Mononuclear cell (primary cell): Measurements from ENCODE around the gene HSF2. TPM values are rescaled to one million over a fixed set of nuclear protein-coding genes. Genes with fewer than 3 reads are reported as not detected.

Experiments
- H3K27me3 ChIP-seq: 2 replicates; pipeline ENCODE4 v1.6.0; 2011; ENCODE audit warnings: low read length, control low read depth; ENCODE audit not compliant: insufficient read depth
- H3K4me1 ChIP-seq: 2 replicates; pipeline ENCODE4 v1.5.1; 2011; ENCODE audit warnings: mild to moderate bottlenecking, low read length, control low read depth; ENCODE audit not compliant: insufficient read depth
- H3K4me3 ChIP-seq: 2 replicates; pipeline ENCODE4 v1.5.1; 2011; ENCODE audit warnings: mild to moderate bottlenecking, low read length, moderate library complexity
- H3K9me3 ChIP-seq: 2 replicates; pipeline ENCODE4 v1.5.1; 2011; ENCODE audit warnings: low read depth, mild to moderate bottlenecking, control low read depth, low read length
- total RNA-seq: library from RNA; depleted of rRNA; stranded (reverse); fragments of >200 nt; gene quantifications from one replicate; pipeline ENCODE4 v1.2.3, GENCODE V29; 2012

Gene HSF2
- total RNA-seq, 1 donor = 52.9 TPM

DNA sequence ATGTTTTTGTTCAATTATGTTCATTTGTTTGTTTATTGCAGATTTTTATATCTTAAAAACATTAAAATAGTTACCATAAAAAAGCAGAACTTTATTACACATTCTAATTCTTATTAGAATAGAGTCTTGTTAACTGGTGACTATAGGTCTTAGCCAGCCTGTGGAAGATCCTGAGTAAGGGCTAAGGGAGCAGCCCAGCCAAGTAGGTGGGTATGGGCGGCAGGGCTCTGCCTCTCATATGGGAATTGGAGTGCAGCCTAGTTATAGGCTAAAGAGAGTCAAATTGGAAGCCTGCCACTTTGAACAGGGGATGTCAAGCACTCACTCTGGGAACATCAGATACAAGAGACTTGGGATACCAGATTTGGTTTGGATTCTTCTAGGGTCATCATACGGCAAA is 10.5 kb upstream of the HSF2 start:
- Histone ChIP-seq H3K4me3 (no peak overlapping the region), H3K27me3 (peaks cover 11% of the 10 kb centered on the region), H3K9me3 (no peaks in the 10 kb centered on the region), H3K4me1 (no peaks in the 10 kb centered on the region)

DNA sequence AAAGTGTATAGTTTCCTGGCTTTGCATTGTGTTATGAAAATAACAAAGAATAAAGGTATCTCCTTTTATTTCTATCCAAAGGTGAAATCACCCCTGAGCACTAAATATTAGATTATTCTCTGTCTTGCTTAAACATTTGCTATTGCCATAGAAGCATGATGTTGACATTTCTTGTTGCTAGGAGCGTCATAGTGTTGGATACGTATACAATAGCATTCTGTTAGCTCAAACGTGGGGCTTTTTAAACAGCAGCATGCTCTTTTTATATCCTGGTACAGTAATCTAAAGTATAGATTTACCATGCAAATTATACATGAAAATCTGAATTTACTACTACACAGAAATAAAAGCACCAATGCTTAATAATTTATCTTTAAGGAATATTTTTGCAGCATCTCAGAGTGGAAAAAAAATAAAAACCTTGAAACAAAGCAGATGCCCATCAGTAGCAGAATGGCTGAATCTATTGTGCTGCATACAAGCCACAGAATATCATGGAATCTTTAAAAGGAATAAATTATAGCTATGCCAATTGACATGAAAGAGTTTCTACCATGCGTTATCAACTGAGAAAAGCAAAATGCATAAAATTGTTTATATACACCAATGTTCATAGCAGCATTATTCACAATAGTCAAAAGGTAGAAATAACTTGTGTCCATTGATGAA is 9.6 kb upstream of the HSF2 start:
- Histone ChIP-seq H3K9me3 (no peaks in the 10 kb centered on the region), H3K27me3 (peaks cover 11% of the 10 kb centered on the region), H3K4me1 (no peaks in the 10 kb centered on the region), H3K4me3 (no peak overlapping the region)

DNA sequence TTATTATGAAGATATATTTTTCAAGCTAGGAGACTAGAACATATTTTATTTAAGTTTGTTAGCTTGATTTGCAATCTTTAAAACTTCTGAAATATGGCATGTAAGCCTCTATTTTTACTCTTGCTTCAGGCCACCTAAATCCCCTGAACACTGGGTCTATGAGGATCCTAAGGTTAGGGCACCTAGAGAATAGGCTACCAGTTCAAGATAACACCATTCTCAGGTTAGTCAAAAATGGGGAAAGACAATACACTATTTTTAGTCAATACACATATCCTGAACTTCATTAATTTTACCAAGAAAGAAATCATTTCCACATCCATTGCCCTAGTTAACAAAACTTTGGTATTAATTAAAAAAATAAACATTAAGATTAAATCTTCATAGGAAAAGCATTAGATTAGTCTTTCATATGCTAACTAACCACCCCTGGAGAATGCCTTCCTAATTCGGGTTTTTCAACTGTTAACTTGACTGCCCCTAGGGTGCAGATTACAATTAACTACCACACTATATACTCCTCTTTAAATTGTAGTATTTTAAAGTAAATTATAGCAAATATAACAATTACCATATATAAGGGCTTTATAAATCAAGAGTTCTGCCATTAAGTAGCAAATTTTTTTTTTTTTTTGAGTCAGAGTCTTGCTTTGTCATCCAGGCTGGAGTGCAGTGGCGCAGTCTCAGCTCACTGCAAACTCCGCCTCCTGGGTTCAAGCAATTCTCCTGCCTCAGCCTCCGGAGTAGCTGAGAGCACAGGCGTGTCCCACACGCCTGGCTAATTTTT is 6.7 kb upstream of the HSF2 start:
- no peak overlapping the region for H3K4me3 ChIP-seq
- no peaks in the 10 kb centered on the region for H3K4me1 ChIP-seq
- peaks cover 4% of the 10 kb centered on the region for H3K27me3 ChIP-seq
- no peaks in the 10 kb centered on the region for H3K9me3 ChIP-seq

DNA sequence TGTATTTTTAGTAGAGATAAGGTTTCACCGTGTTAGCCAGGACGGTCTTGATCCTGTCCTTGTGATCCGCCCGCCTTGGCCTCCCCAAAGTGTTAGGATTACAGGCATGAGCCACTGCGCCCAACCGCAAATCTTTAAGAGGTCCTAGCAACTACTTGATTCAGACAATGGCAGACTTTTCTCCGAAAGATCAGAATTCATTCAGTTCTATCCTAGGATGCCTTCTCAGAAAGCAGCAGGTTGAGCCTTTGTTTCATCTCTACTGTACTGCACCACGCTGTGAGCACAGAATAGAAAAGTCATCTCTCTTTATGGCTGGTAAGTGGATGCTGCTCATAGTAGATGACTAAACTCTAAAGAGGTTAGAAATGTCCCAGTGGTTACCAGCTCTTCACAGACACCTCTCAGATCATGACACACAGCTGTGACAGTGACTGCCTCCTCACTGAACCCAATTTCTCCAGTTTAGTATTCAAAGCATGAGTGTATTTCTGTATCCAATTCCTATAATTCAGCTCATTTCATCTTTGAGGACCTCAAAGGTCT is 6.0 kb upstream of the HSF2 start:
- H3K4me3 ChIP-seq = no peak overlapping the region
- no peaks in the 10 kb centered on the region for H3K4me1 ChIP-seq
- H3K27me3 ChIP-seq = peaks cover 4% of the 10 kb centered on the region
- H3K9me3 ChIP-seq = no peaks in the 10 kb centered on the region

- Histone ChIP-seq H3K4me3 (no peak overlapping the region), H3K9me3 (no peaks in the 10 kb centered on the region), H3K27me3 (peaks cover 4% of the 10 kb centered on the region), H3K4me1 (peaks cover 1% of the 10 kb centered on the region)
Measured at GRCh38 chr6:122394016-122394415, 5.4 kb upstream of the HSF2 start.

DNA sequence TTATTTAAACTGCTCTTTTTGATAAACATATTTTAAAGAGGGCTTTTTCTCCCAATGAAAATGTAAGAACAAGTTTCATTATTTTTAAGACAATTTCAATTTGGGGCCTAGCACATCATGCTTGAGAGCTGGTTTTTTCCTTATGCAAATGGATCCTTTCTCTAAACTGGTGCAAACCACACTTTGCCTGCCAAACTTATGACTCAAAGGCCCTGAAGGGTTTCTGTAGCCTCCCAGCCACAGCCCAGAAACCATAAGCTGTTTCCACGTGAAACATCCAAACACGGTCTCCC is 451 bp upstream of the HSF2 start:
- Histone ChIP-seq H3K4me1 (peaks cover 12% of the 10 kb centered on the region), H3K27me3 (no peaks in the 10 kb centered on the region), H3K4me3 (peak overlapping the region; percentile 20), H3K9me3 (no peaks in the 10 kb centered on the region)

DNA sequence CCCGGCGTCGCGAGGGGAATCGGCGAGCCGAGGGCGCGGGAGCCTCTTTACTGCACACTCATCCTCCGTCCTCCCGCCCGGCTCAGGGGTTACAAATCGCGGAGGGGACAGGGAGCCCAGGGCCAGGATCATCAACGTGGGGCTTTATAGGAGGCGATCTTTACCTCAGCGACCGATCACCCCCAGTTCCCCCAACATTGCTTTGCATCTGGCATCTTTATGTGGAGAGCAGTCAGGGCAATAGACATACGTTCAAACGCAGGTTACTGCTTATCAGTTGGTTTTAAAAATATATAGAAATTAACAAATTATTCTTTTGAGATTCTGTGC is 634 bp downstream of the HSF2 start:
- Histone ChIP-seq H3K4me1 (peaks cover 12% of the 10 kb centered on the region), H3K27me3 (no peaks in the 10 kb centered on the region), H3K9me3 (no peaks in the 10 kb centered on the region), H3K4me3 (peak overlapping the region; percentile 93)

- peaks cover 12% of the 10 kb centered on the region for H3K4me1 ChIP-seq
- H3K9me3 ChIP-seq = no peaks in the 10 kb centered on the region
- no peaks in the 10 kb centered on the region for H3K27me3 ChIP-seq
- H3K4me3 ChIP-seq = peak overlapping the region; percentile 93
Measured at GRCh38 chr6:122400462-122401089, 1.1 kb downstream of the HSF2 start.

DNA sequence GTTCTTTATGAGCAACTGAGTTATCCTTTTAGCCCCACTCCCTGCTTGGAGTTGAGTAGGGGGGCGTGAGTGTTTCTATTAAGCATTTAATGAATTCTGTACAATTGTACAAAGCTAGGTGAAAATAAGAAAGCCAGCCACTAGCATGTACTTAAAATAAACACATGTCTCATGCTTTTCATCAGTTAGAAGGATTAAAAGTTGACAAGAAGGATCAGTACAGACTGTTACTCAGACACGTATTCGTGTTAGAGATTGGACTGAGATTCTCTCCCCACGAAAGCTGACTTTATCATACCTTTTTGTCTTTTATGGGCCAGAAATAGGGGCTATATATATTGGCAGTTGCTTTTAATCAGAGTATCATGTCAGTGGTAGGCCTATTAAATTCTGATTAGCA is 1.7 kb downstream of the HSF2 start:
- H3K27me3 ChIP-seq = no peaks in the 10 kb centered on the region
- H3K4me3 ChIP-seq = no peak overlapping the region
- no peaks in the 10 kb centered on the region for H3K9me3 ChIP-seq
- H3K4me1 ChIP-seq = peaks cover 12% of the 10 kb centered on the region

DNA sequence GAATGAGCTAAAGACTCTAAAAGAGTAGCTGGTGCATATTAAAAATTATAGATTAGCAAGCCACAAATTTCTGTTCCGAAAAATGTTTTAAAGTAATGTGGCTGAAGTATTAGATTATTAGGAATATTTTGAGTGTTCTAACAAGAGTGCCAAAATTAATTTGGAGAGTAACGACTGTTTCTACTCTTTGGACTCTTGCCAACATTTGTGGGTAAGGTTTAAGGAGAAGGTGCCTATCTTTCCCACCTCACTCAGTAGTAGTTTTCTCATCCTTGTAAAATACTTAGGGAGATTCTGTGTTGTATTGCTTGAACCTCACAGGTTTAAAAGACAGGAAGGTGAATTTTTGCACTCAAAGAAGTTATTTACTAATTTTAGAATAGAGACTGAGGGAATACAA is 5.0 kb downstream of the HSF2 start:
- Histone ChIP-seq H3K9me3 (no peaks in the 10 kb centered on the region), H3K27me3 (no peaks in the 10 kb centered on the region), H3K4me3 (no peak overlapping the region), H3K4me1 (peaks cover 9% of the 10 kb centered on the region)

- no peaks in the 10 kb centered on the region for H3K9me3 ChIP-seq
- no peak overlapping the region for H3K4me3 ChIP-seq
- no peaks in the 10 kb centered on the region for H3K27me3 ChIP-seq
- peaks cover 5% of the 10 kb centered on the region for H3K4me1 ChIP-seq
Measured at GRCh38 chr6:122405417-122405816, 6.0 kb downstream of the HSF2 start.

DNA sequence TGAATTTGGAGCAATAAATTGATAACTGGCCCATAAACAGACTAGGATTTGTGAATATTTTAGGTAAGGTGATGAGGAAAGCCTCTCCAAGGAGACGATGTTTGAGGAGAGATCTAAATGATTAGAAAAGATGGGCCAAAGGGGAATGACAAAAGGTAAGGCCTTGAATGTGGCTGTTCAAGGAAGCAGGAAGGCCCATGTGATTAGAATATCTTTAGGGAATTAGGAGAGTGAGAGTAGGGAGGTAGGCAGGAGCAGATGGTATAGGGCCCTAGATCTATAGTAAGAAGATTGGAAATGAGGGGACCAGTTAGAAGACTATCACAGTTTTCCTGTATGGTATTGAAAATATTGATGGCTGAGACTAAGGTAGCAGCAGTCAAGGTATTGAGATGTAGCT is 6.7 kb downstream of the HSF2 start:
- Histone ChIP-seq H3K4me3 (no peak overlapping the region), H3K9me3 (no peaks in the 10 kb centered on the region), H3K4me1 (no peaks in the 10 kb centered on the region), H3K27me3 (no peaks in the 10 kb centered on the region)

DNA sequence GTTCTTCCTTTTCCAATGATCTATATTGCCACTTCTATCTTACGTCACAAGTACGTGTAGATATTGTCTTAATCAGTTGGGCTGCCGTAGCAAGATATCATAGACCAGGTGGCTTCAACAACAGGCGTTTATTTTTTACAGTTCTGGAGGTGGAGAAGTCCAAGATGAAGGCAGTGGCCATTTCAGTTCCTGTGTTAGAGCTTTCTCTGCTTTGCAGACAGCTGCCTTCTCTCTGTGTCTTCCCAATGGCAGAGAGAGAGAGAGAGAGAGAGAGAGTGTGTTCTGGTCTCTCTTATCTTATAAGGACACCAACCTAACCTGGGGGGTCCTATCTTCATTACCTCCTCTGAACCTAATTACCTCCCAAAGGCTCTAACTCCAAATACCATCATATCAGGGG is 8.3 kb downstream of the HSF2 start:
- Histone ChIP-seq H3K4me1 (no peaks in the 10 kb centered on the region), H3K27me3 (no peaks in the 10 kb centered on the region), H3K4me3 (no peak overlapping the region), H3K9me3 (no peaks in the 10 kb centered on the region)

DNA sequence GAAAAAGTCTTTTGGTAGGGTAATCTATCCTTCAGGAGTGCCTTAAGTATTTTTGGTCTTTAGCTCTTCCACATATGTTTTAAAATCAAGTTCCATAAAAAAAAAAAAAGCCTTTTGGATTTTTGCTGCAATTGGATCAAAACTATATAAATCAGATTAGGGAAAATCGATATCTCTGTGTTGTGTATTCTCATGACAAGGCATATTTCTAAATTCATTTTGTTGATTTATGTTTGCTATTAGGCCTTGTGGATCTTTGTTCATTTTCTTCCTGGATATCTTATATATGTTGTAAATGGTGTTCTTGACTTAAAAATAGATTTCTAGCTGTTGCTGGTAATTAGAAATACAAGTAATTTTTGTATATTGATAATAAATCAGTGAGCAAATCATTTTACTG is 8.8 kb downstream of the HSF2 start:
- Histone ChIP-seq H3K4me1 (no peaks in the 10 kb centered on the region), H3K27me3 (no peaks in the 10 kb centered on the region), H3K9me3 (no peaks in the 10 kb centered on the region), H3K4me3 (no peak overlapping the region)

- Histone ChIP-seq H3K27me3 (no peaks in the 10 kb centered on the region), H3K4me3 (no peak overlapping the region), H3K4me1 (no peaks in the 10 kb centered on the region), H3K9me3 (no peaks in the 10 kb centered on the region)
Measured at GRCh38 chr6:122408702-122409458, 9.4 kb downstream of the HSF2 start.
